WTC11 (cell line): Measurements from ENCODE around the gene CARD19. TPM values are rescaled to one million over a fixed set of nuclear protein-coding genes. Genes with fewer than 3 reads are reported as not detected.

ENCODE experiments used
- ATAC-seq: fragments of 200-7000 bp; cut with Tn5 transposase; 2 replicates; pipeline ENCODE4 v1.10.0; 2021; ENCODE audit warnings: mild to moderate bottlenecking, moderate library complexity
- CTCF ChIA-PET: fragments of 300-600 bp; sonication (Branson Sonifier 250); formaldehyde crosslinking; loops from one replicate; lab custom pipeline; 2021; ENCODE audit warnings: antibody characterized with exemption; lab: Charles Lee
- POLR2A ChIA-PET: fragments of 350-600 bp; sonication (Branson Sonifier 250); formaldehyde crosslinking; loops from one replicate; lab custom pipeline; 2021; ENCODE audit warnings: antibody characterized with exemption; lab: Charles Lee
- DNase-seq: peaks from one replicate; pipeline ENCODE4 v3.0.0; 2021; ENCODE audit warnings: low spot score
- H3K27ac Mint-ChIP-seq: 2 replicates; pipeline ENCODE4 v1.8.0; 2021; ENCODE audit warnings: mixed read lengths
- H3K27me3 Mint-ChIP-seq: 2 replicates; pipeline ENCODE4 v1.8.0; 2021; ENCODE audit warnings: low read depth, mild to moderate bottlenecking, moderate library complexity, mixed read lengths
- H3K36me3 Mint-ChIP-seq: 2 replicates; pipeline ENCODE4 v1.8.0; 2021; ENCODE audit warnings: mixed read lengths
- H3K4me1 Mint-ChIP-seq: 2 replicates; pipeline ENCODE4 v1.8.0; 2022; ENCODE audit warnings: mixed read lengths
- H3K4me3 Mint-ChIP-seq: 2 replicates; pipeline ENCODE4 v1.8.0; 2021; ENCODE audit warnings: mild to moderate bottlenecking, moderate library complexity, mixed read lengths
- H3K9me3 Mint-ChIP-seq: 2 replicates; pipeline ENCODE4 v1.8.0; 2021; ENCODE audit warnings: mixed read lengths
- CREB1 ChIP-seq: sonication (generic); formaldehyde crosslinking; IDR thresholded peaks from 2 replicates; pipeline ENCODE4 v1.8.0; 2023; ENCODE audit warnings: mild to moderate bottlenecking, missing genetic modification reagents
- CREM ChIP-seq: sonication (generic); formaldehyde crosslinking; IDR thresholded peaks from 2 replicates; pipeline ENCODE4 v1.8.1; 2022; ENCODE audit warnings: mild to moderate bottlenecking, missing genetic modification reagents, moderate library complexity
- EMX1 ChIP-seq: fragments of 250-450 bp; sonication (Bioruptor Pico); IDR thresholded peaks from 2 replicates; pipeline ENCODE4 v1.8.0; 2021; ENCODE audit warnings: mild to moderate bottlenecking
- FOXP1 ChIP-seq: sonication (generic); formaldehyde crosslinking; IDR thresholded peaks from 2 replicates; pipeline ENCODE4 v1.8.0; 2022; ENCODE audit warnings: missing genetic modification reagents, mild to moderate bottlenecking, moderate library complexity, borderline replicate concordance
- JUN ChIP-seq: sonication (generic); formaldehyde crosslinking; IDR thresholded peaks from 2 replicates; pipeline ENCODE4 v1.8.0; 2023; ENCODE audit warnings: mild to moderate bottlenecking, missing genetic modification reagents
- KAT7 ChIP-seq: sonication (generic); formaldehyde crosslinking; IDR thresholded peaks from 2 replicates; pipeline ENCODE4 v1.8.1; 2023; ENCODE audit warnings: missing genetic modification reagents, mild to moderate bottlenecking, borderline replicate concordance
- MYBL2 ChIP-seq: sonication (generic); formaldehyde crosslinking; IDR thresholded peaks from 2 replicates; pipeline ENCODE4 v1.8.1; 2023; ENCODE audit warnings: mild to moderate bottlenecking, moderate library complexity, missing genetic modification reagents
- SMAD4 ChIP-seq: sonication (generic); formaldehyde crosslinking; IDR thresholded peaks from 2 replicates; pipeline ENCODE4 v1.8.0; 2022; ENCODE audit warnings: mild to moderate bottlenecking, missing genetic modification reagents
- SOX15 ChIP-seq: fragments of 250-450 bp; sonication (Bioruptor Pico); IDR thresholded peaks from 2 replicates; pipeline ENCODE4 v1.9.0; 2021; ENCODE audit warnings: mild to moderate bottlenecking
- ZNF219 ChIP-seq: sonication (generic); formaldehyde crosslinking; IDR thresholded peaks from 2 replicates; pipeline ENCODE4 v1.8.0; 2023; ENCODE audit warnings: missing genetic modification reagents, mild to moderate bottlenecking, borderline replicate concordance
- ZNF396 ChIP-seq: fragments of 250-450 bp; sonication (Bioruptor Pico); IDR thresholded peaks from 2 replicates; pipeline ENCODE4 v1.8.0; 2021; ENCODE audit warnings: mild to moderate bottlenecking, moderate library complexity, borderline replicate concordance
- ZNF671 ChIP-seq: fragments of 250-450 bp; sonication (Bioruptor Pico); IDR thresholded peaks from 2 replicates; pipeline ENCODE4 v1.8.0; 2021; ENCODE audit warnings: mild to moderate bottlenecking
- total RNA-seq: library from RNA; stranded (reverse); gene quantifications from 3 replicates; pipeline ENCODE4 v1.2.3, GENCODE V29; 2021
- TF ChIP-seq, protein P1 (sequence below): fragments of 200-600 bp; IDR thresholded peaks from 2 replicates; pipeline ENCODE4 v1.8.0; 2022; ENCODE audit warnings: antibody characterized with exemption
- TF ChIP-seq, protein P2 (sequence below): sonication (generic); formaldehyde crosslinking; IDR thresholded peaks from 2 replicates; pipeline ENCODE4 v1.8.1; 2023; ENCODE audit warnings: mild to moderate bottlenecking, missing genetic modification reagents
- TF ChIP-seq, protein P3 (sequence below): sonication (generic); formaldehyde crosslinking; IDR thresholded peaks from 2 replicates; pipeline ENCODE4 v1.8.0; 2022; ENCODE audit warnings: mild to moderate bottlenecking, missing genetic modification reagents
- TF ChIP-seq, protein P4 (sequence below): sonication (generic); formaldehyde crosslinking; IDR thresholded peaks from 2 replicates; pipeline ENCODE4 v1.8.1; 2022; ENCODE audit warnings: missing genetic modification reagents, borderline replicate concordance
- TF ChIP-seq, protein P5 (sequence below): sonication (generic); formaldehyde crosslinking; IDR thresholded peaks from 2 replicates; pipeline ENCODE4 v1.8.1; 2022; ENCODE audit warnings: low read depth, missing genetic modification reagents, borderline replicate concordance
- TF ChIP-seq, protein P6 (sequence below): sonication (generic); formaldehyde crosslinking; conservative IDR thresholded peaks from 2 replicates; pipeline ENCODE4 v1.8.1; 2022; ENCODE audit warnings: mild to moderate bottlenecking, missing genetic modification reagents

Gene CARD19
- total RNA-seq, 1 experiment from 2014 or later = 34.5 TPM

DNA sequence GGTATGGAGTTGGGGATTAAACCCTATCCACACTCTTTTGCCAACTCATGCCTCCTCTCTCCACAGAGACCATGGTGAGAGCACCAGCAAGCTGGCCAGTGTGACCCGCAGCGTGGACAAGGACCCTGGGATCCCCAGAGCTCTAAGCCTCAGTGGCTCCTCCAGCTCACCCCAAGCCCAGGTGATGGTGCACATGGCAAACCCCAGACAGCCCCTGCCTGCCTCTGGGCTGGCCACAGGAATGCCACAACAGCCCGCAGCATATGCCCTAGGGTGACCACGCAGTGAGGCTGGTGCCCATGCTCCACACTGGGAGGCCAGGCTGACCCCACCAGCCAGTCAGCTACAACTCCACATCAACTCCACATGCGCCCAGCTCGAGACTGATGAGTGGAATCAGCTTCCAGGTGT, 11.5 kb upstream of the CARD19 start:
- Mint-ChIP-seq H3K9me3 (peaks cover 11% of the 10 kb centered on the region), H3K4me1 (0 out of 2 replicates have a peak, but pooled peaks cover 2% of the 10 kb centered on the region), H3K36me3 (peaks cover 12% of the 10 kb centered on the region), H3K27ac (no peak overlapping the region)
- ATAC-seq (no peak), DNase-seq (peak; percentile 3)
- POLR2A ChIA-PET = no interaction called here
- TF ChIP-seq, protein P1, sequence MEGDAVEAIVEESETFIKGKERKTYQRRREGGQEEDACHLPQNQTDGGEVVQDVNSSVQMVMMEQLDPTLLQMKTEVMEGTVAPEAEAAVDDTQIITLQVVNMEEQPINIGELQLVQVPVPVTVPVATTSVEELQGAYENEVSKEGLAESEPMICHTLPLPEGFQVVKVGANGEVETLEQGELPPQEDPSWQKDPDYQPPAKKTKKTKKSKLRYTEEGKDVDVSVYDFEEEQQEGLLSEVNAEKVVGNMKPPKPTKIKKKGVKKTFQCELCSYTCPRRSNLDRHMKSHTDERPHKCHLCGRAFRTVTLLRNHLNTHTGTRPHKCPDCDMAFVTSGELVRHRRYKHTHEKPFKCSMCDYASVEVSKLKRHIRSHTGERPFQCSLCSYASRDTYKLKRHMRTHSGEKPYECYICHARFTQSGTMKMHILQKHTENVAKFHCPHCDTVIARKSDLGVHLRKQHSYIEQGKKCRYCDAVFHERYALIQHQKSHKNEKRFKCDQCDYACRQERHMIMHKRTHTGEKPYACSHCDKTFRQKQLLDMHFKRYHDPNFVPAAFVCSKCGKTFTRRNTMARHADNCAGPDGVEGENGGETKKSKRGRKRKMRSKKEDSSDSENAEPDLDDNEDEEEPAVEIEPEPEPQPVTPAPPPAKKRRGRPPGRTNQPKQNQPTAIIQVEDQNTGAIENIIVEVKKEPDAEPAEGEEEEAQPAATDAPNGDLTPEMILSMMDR = no peak
- TF ChIP-seq, protein P2, sequence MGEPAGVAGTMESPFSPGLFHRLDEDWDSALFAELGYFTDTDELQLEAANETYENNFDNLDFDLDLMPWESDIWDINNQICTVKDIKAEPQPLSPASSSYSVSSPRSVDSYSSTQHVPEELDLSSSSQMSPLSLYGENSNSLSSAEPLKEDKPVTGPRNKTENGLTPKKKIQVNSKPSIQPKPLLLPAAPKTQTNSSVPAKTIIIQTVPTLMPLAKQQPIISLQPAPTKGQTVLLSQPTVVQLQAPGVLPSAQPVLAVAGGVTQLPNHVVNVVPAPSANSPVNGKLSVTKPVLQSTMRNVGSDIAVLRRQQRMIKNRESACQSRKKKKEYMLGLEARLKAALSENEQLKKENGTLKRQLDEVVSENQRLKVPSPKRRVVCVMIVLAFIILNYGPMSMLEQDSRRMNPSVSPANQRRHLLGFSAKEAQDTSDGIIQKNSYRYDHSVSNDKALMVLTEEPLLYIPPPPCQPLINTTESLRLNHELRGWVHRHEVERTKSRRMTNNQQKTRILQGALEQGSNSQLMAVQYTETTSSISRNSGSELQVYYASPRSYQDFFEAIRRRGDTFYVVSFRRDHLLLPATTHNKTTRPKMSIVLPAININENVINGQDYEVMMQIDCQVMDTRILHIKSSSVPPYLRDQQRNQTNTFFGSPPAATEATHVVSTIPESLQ (CRISPR knock-in tag) = no peak
- no peak for TF ChIP-seq MYBL2 (CRISPR knock-in tag)
- TF ChIP-seq, all 79 proteins: peak for 0
- CTCF ChIA-PET = interaction anchor here (0.7 kb wide), 2 partner anchors 27 to 70 kb away, joined by 3 read pairs; no protein-coding TSS in a partner anchor
- H3K27me3 Mint-ChIP-seq = no peaks in the 10 kb centered on the region
- H3K4me3 Mint-ChIP-seq = no peak overlapping the region

DNA sequence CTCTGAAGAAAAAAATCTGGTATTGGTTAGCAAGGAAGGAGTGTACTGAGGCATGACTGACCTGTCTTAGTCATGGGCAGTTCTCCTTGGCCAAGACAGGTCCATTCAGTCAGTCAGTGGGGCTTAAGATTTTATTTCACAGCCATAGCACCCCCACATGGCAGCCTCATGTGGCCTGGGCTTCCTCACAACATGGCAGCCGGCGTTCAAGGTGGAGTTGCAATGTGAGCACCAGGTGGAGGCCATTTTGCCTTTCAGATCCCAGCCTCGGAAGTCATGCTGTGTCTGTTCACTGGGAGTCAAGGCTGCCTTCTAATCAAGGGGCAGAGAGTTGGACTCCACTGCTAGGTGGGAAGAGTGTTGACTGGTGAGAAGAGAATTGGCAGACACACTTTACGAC, 10.3 kb upstream of the CARD19 start:
- peaks cover 11% of the 10 kb centered on the region for H3K9me3 Mint-ChIP-seq

More for the DNA sequence above, 10.3 kb upstream of the CARD19 start:
- CTCF ChIA-PET = no interaction called here
- H3K27ac Mint-ChIP-seq = no peak overlapping the region
- H3K4me1 Mint-ChIP-seq = 0 out of 2 replicates have a peak, but pooled peaks cover 2% of the 10 kb centered on the region
- H3K36me3 Mint-ChIP-seq = peaks cover 12% of the 10 kb centered on the region
- H3K27me3 Mint-ChIP-seq = no peaks in the 10 kb centered on the region; the same call in 1 of the 2 replicates
- ATAC-seq = no peak
- no peak overlapping the region for H3K4me3 Mint-ChIP-seq
- POLR2A ChIA-PET = no interaction called here
- TF ChIP-seq FOXP1 (CRISPR knock-in tag) = no peak
- TF ChIP-seq ZNF219 (CRISPR knock-in tag) = no peak
- TF ChIP-seq, protein P3, sequence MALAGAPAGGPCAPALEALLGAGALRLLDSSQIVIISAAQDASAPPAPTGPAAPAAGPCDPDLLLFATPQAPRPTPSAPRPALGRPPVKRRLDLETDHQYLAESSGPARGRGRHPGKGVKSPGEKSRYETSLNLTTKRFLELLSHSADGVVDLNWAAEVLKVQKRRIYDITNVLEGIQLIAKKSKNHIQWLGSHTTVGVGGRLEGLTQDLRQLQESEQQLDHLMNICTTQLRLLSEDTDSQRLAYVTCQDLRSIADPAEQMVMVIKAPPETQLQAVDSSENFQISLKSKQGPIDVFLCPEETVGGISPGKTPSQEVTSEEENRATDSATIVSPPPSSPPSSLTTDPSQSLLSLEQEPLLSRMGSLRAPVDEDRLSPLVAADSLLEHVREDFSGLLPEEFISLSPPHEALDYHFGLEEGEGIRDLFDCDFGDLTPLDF = no peak
- no peak for TF ChIP-seq ZNF396 (CRISPR knock-in tag)
- TF ChIP-seq, protein P4, sequence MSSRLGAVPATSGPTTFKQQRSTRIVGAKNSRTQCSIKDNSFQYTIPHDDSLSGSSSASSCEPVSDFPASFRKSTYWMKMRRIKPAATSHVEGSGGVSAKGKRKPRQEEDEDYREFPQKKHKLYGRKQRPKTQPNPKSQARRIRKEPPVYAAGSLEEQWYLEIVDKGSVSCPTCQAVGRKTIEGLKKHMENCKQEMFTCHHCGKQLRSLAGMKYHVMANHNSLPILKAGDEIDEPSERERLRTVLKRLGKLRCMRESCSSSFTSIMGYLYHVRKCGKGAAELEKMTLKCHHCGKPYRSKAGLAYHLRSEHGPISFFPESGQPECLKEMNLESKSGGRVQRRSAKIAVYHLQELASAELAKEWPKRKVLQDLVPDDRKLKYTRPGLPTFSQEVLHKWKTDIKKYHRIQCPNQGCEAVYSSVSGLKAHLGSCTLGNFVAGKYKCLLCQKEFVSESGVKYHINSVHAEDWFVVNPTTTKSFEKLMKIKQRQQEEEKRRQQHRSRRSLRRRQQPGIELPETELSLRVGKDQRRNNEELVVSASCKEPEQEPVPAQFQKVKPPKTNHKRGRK (CRISPR knock-in tag) = no peak
- no peak for TF ChIP-seq EMX1 (CRISPR knock-in tag)
- no peak for TF ChIP-seq SMAD4
- no peak for TF ChIP-seq JUN
- TF ChIP-seq SOX15 (CRISPR knock-in tag) = no peak
- TF ChIP-seq ZNF671 (CRISPR knock-in tag) = no peak
- TF ChIP-seq KAT7 (CRISPR knock-in tag) = no peak
- TF ChIP-seq, protein P5, sequence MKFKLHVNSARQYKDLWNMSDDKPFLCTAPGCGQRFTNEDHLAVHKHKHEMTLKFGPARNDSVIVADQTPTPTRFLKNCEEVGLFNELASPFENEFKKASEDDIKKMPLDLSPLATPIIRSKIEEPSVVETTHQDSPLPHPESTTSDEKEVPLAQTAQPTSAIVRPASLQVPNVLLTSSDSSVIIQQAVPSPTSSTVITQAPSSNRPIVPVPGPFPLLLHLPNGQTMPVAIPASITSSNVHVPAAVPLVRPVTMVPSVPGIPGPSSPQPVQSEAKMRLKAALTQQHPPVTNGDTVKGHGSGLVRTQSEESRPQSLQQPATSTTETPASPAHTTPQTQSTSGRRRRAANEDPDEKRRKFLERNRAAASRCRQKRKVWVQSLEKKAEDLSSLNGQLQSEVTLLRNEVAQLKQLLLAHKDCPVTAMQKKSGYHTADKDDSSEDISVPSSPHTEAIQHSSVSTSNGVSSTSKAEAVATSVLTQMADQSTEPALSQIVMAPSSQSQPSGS (CRISPR knock-in tag) = no peak
- TF ChIP-seq, protein P6, sequence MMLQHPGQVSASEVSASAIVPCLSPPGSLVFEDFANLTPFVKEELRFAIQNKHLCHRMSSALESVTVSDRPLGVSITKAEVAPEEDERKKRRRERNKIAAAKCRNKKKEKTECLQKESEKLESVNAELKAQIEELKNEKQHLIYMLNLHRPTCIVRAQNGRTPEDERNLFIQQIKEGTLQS (CRISPR knock-in tag) = no peak
- TF ChIP-seq CREB1 (CRISPR knock-in tag) = no peak
- no peak for TF ChIP-seq CREM (CRISPR knock-in tag)
- DNase-seq = no peak
